Endothelial cell (in vitro differentiated cells): ENCODE results near the gene GTF2F2. TPM values are rescaled to one million over a fixed set of nuclear protein-coding genes. Genes with fewer than 3 reads are reported as not detected.
"Not testable (repeated sequence)": the region's sequence is repeated elsewhere in the genome, so short reads cannot be mapped to it uniquely, and the experiment has no call there.

ENCODE experiments used
- DNase-seq: peaks from one replicate; pipeline ENCODE4 v3.0.0; 2021; ENCODE audit warnings: low spot score
- H3K27ac Mint-ChIP-seq: one replicate; pipeline ENCODE4 v1.8.0; 2021; ENCODE audit warnings: mixed read lengths, inconsistent platforms; ENCODE audit not compliant: unreplicated experiment
- H3K27me3 Mint-ChIP-seq: one replicate; pipeline ENCODE4 v1.8.0; 2021; ENCODE audit warnings: mild to moderate bottlenecking, moderate library complexity, mixed read lengths, inconsistent platforms; ENCODE audit not compliant: unreplicated experiment
- H3K36me3 Mint-ChIP-seq: one replicate; pipeline ENCODE4 v1.8.0; 2021; ENCODE audit warnings: mild to moderate bottlenecking, low read depth, mixed read lengths, inconsistent platforms; ENCODE audit not compliant: unreplicated experiment
- H3K4me1 Mint-ChIP-seq: one replicate; pipeline ENCODE4 v1.8.0; 2021; ENCODE audit warnings: mild to moderate bottlenecking, mixed read lengths, inconsistent platforms; ENCODE audit not compliant: unreplicated experiment
- H3K4me3 Mint-ChIP-seq: one replicate; pipeline ENCODE4 v1.8.0; 2021; ENCODE audit warnings: mild to moderate bottlenecking, mixed read lengths, inconsistent platforms; ENCODE audit not compliant: unreplicated experiment
- H3K9me3 Mint-ChIP-seq: one replicate; pipeline ENCODE4 v1.8.0; 2021; ENCODE audit warnings: mixed read lengths, inconsistent platforms; ENCODE audit not compliant: unreplicated experiment
- total RNA-seq: library from RNA; stranded (reverse); fragmentation: NEBNext Ultra II Directional; extraction: Animal tissue kit (Norgen Biotek cat#: 25700); gene quantifications from one replicate; pipeline ENCODE4 v1.2.1, GENCODE V29; 2021; ENCODE audit not compliant: unreplicated experiment
- TF ChIP-seq, protein P1 (sequence below): fragments of 200-600 bp; sonication (generic); IDR thresholded peaks from one replicate; pipeline ENCODE4 v1.5.0; 2021; ENCODE audit warnings: antibody characterized with exemption; ENCODE audit not compliant: unreplicated experiment

GTF2F2 gene
- total RNA-seq, 1 donor from 2014 or later = 13.6 TPM

DNA sequence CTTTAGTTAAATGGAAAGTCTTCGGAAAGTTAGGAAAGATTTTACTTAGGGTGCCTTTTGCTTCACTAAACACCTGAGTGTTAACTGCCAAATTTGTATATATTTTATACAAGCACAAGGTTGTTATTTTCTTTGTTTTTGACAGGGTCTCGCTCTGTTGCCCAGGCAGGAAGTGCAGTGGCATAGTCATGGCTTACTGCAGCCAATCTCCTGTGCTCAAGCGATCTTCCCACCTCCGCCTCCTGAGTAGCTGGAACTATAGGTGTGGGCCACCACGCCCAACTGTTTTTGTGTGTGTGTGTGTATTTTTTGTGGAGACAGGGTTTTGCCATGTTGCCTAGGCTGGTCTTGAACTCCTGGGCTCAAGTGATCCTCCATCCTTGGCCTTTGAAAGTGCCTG lies 64.4 kb downstream of the GTF2F2 start:
- H3K9me3 Mint-ChIP-seq = no peaks in the 10 kb centered on the region
- TF ChIP-seq, protein P1, sequence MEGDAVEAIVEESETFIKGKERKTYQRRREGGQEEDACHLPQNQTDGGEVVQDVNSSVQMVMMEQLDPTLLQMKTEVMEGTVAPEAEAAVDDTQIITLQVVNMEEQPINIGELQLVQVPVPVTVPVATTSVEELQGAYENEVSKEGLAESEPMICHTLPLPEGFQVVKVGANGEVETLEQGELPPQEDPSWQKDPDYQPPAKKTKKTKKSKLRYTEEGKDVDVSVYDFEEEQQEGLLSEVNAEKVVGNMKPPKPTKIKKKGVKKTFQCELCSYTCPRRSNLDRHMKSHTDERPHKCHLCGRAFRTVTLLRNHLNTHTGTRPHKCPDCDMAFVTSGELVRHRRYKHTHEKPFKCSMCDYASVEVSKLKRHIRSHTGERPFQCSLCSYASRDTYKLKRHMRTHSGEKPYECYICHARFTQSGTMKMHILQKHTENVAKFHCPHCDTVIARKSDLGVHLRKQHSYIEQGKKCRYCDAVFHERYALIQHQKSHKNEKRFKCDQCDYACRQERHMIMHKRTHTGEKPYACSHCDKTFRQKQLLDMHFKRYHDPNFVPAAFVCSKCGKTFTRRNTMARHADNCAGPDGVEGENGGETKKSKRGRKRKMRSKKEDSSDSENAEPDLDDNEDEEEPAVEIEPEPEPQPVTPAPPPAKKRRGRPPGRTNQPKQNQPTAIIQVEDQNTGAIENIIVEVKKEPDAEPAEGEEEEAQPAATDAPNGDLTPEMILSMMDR = no peak
- H3K36me3 Mint-ChIP-seq = peaks cover 6% of the 10 kb centered on the region
- no peaks in the 10 kb centered on the region for H3K4me1 Mint-ChIP-seq
- no peak overlapping the region for H3K27ac Mint-ChIP-seq
- H3K27me3 Mint-ChIP-seq = peaks cover 3% of the 10 kb centered on the region
- no peak overlapping the region for H3K4me3 Mint-ChIP-seq
- DNase-seq = no peak

DNA sequence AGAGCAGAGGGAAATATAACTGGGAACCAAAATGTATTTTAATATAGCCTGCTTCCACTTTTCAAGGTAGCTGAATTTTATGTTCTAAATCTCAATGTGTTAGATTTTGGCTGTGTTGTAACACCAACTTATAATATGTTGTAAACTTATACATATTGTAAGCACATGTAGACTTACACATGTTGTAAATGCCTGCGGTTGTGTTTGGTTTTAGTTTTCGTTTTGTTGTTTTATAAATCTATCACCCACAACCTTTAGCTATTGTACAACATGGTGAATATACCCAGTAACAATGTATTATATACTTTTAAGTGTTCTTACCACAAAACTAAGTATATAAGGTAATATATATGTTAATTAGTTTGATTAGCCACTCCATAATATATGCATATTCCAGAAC lies 65.0 kb downstream of the GTF2F2 start:
- TF ChIP-seq, protein P1 = no peak
- Mint-ChIP-seq H3K4me1 (no peaks in the 10 kb centered on the region), H3K4me3 (no peak overlapping the region), H3K27ac (no peak overlapping the region), H3K9me3 (no peaks in the 10 kb centered on the region), H3K27me3 (peaks cover 3% of the 10 kb centered on the region), H3K36me3 (peaks cover 6% of the 10 kb centered on the region)
- DNase-seq = no peak

DNA sequence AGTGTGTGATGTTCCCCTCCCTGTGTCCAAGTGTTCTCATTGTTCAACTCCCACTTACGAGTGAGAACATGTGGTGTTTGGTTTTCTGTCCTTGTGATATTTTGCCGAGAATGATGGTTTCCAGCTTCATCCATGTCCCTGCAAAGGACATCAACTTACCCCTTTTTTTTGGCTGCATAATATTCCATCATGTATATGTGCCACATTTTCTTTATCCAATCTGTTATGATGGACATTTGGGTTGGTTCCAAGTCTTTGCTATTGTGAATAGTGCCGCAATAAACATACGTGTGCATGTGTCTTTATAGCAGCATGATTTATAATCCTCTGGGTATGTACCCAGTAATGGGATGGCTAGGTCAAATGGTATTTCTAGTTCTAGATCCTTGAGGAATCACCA lies 68.8 kb downstream of the GTF2F2 start:
- not testable (repeated sequence) for H3K36me3 Mint-ChIP-seq, H3K27ac Mint-ChIP-seq, DNase-seq, H3K27me3 Mint-ChIP-seq, H3K9me3 Mint-ChIP-seq, H3K4me1 Mint-ChIP-seq, H3K4me3 Mint-ChIP-seq

DNA sequence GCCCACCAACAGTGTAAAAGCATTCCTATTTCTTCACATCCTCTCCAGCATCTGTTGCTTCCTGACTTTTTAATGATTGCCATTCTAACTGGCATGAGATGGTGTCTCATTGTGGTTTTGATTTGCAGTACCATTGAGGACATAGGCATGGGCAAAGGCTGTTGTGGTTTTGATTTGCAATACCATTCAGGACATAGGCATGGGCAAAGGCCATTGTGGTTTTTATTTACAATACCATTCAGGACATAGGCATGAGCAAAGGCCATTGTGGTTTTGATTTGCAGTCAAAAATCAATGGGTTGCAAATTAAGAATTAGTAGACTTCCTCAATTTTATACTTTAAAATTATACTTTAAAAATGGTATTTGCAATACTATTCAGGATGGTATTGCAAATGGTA lies 69.2 kb downstream of the GTF2F2 start:
- H3K36me3 Mint-ChIP-seq, DNase-seq, H3K9me3 Mint-ChIP-seq, H3K27ac Mint-ChIP-seq, H3K4me1 Mint-ChIP-seq, H3K27me3 Mint-ChIP-seq, H3K4me3 Mint-ChIP-seq: not testable (repeated sequence)

DNA sequence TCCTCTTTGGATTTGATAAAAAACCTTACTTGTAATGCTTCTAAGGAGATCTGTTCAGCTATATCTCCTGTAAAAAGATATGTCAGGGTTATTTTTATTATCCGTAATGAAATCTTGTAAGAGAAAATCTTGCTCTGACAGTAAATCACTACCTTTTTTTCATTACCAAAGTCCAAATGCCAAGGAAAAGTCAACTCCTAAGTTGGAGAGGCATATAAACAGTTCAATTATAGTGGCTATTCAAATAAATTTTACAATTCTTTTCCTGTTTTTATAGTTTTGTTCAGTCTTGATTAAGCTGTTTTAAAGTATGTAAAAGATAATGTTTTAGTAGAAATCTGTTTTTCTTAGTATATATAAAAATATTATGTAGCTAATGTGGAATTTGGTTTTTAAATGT lies 71.6 kb downstream of the GTF2F2 start:
- H3K4me1 Mint-ChIP-seq = peaks cover 22% of the 10 kb centered on the region
- TF ChIP-seq, protein P1 = no peak
- no peaks in the 10 kb centered on the region for H3K27me3 Mint-ChIP-seq
- no peak overlapping the region for H3K4me3 Mint-ChIP-seq
- no peaks in the 10 kb centered on the region for H3K9me3 Mint-ChIP-seq
- DNase-seq = no peak
- no peak overlapping the region for H3K27ac Mint-ChIP-seq
- H3K36me3 Mint-ChIP-seq = no peaks in the 10 kb centered on the region

DNA sequence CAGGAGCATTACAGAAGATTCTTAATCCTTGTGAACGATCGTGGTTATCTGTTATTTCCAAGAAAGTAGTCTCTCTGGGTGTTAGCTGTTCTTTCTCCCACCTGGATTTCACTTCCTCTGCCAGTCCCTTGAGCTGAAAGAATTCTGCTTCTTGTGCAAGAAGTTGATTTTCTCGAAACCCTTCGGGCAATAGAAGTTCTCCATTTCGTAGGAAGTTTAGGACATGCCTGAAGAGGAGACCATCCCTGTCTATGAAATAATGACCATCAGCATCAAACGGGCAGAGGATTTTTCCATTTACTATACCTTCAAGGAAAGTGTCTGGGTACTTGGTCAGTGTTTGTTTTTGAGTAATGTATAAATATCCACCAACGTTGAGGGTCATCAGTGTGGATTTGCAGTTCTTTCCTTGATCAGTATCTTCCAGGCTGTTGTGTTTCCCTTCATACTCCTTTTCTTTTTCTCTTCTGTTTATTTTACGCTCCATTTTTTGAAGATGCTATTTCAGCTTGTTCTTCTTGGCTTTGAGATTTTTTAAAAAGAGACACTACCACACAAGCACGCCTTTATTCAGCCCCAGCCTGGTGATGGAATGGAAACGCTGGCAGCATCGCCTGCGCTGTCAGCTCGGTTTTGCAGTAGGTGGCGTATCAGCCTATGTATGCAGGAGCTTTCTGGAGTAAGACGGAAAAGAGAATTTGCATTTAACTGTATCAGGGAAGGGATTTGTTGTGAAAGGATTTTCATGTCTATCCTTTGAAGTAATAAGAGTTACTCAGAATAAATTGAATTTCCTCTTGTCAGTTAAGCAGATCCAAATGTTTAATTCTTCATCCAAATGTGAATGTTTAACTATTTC lies 74.0 kb downstream of the GTF2F2 start:
- H3K4me3 Mint-ChIP-seq = no peak overlapping the region
- no peaks in the 10 kb centered on the region for H3K9me3 Mint-ChIP-seq
- DNase-seq = peak; percentile 26
- no peaks in the 10 kb centered on the region for H3K36me3 Mint-ChIP-seq
- no peaks in the 10 kb centered on the region for H3K27me3 Mint-ChIP-seq
- no peak overlapping the region for H3K27ac Mint-ChIP-seq
- TF ChIP-seq, protein P1 = no peak
- H3K4me1 Mint-ChIP-seq = peaks cover 22% of the 10 kb centered on the region
